ENCODE measurements around the gene CACFD1.

Gene CACFD1

DNA sequence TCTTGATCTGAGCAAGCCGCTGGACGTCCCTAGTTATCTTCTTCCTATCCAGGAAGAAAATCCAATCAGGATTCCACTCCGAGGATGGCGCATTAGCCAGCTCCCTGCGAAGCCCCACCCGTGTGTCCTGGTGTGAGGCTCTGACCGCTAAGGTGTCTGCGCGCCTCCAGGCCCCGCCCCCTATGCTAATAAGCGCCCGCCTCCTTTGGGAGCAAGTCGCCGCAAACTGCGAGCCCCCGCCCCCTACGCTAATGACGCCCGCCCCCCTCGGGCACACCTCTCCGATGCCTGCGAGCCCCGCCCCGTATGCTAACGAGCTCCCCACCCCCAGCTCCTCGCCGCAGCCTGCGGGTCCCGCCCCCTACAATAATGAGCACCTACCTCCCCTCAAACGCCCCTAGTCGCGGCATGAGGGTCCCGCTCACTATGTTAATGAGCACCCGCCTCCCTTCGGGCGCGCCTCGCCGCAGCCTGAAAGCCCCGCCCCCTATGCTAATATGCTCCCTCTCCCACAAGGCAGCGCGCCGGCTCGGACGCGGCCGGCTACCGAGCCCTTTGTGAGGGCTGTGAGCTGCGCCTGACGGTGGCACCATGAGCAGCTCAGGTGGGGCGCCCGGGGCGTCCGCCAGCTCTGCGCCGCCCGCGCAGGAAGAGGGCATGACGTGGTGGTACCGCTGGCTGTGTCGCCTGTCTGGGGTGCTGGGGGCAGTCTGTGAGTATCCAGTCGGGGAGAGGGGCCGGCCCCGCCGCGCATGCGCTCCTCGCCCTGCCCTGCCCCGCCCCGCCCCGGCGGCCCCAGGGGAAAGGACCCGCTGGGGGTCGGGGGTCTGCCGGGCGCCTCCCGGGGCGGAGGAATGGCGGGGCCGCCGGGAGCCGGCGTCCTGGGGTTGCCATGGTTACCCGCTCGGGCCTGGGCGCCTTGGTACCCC is at the start of gene CACFD1:
CACFD1 (plus strand) TSS at position 503 of the 929 bp plus-strand sequence; CDS start at position 592, 89 bp downstream.
- Histone ChIP-seq H3K4me3 (ENCODE audit: low read depth in 1 of 2, low read length in 2 of 2) (peak within 1 kb of the TSS; percentile 79 to 86), H3K9ac (ENCODE audit: low read depth in 1 of 2, low read length in 2 of 2) (peak within 1 kb of the TSS; percentile 81 to 86), H3K27me3 (ENCODE audit: control insufficient read depth in 1 of 2, insufficient read depth in 2 of 2, low read length in 2 of 2) (no peaks in the 10 kb centered on the region), H3K9me3 (ENCODE audit: control insufficient read depth in 1 of 2, low read length in 2 of 2) (no peaks in the 10 kb centered on the region), H3K27ac (ENCODE audit: low read depth, low read length) (peak within 1 kb of the TSS; percentile 98), H3K4me1 (ENCODE audit: control insufficient read depth in 1 of 2, insufficient read depth in 2 of 2, low read length in 2 of 2) (peaks cover 20 to 21% of the 10 kb centered on the region in 2 donors), H3K36me3 (ENCODE audit: control insufficient read depth in 1 of 2, insufficient read depth in 2 of 2, low read length in 2 of 2) (peaks cover 0 to 9% of the 10 kb centered on the region in 2 donors)

DNA sequence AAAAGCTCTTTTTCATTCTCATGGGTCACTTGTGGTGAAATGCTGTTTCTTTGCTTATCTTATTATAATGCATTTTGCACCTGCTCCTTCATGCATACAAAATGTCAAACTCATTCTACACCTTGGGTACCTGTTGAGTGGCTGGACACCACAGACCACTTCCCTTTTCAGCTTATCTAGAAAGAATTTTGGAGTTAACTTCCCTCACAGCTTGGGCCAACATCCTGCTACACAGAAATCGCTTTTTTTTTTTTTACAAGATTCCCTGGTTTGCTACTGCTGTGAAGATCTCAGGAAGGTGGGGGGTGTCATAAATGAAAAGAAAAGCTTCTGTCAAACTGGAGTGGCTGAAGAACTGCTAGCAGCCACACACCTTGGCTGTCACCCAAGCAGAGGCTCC is 44.6 kb upstream of the CACFD1 start:
- Histone ChIP-seq H3K4me3 (ENCODE audit: low read depth in 1 of 2, low read length in 2 of 2) (no peak overlapping the region), H3K4me1 (ENCODE audit: control insufficient read depth in 1 of 2, insufficient read depth in 2 of 2, low read length in 2 of 2) (peaks cover 15 to 26% of the 10 kb centered on the region in 2 donors), H3K36me3 (ENCODE audit: control insufficient read depth in 1 of 2, insufficient read depth in 2 of 2, low read length in 2 of 2) (peaks cover 19 to 48% of the 10 kb centered on the region in 2 donors), H3K9ac (ENCODE audit: low read depth in 1 of 2, low read length in 2 of 2) (no peak overlapping the region), H3K27me3 (ENCODE audit: control insufficient read depth in 1 of 2, insufficient read depth in 2 of 2, low read length in 2 of 2) (no peaks in the 10 kb centered on the region), H3K9me3 (ENCODE audit: control insufficient read depth in 1 of 2, low read length in 2 of 2) (no peaks in the 10 kb centered on the region), H3K27ac (ENCODE audit: low read depth, low read length) (no peak overlapping the region)

DNA sequence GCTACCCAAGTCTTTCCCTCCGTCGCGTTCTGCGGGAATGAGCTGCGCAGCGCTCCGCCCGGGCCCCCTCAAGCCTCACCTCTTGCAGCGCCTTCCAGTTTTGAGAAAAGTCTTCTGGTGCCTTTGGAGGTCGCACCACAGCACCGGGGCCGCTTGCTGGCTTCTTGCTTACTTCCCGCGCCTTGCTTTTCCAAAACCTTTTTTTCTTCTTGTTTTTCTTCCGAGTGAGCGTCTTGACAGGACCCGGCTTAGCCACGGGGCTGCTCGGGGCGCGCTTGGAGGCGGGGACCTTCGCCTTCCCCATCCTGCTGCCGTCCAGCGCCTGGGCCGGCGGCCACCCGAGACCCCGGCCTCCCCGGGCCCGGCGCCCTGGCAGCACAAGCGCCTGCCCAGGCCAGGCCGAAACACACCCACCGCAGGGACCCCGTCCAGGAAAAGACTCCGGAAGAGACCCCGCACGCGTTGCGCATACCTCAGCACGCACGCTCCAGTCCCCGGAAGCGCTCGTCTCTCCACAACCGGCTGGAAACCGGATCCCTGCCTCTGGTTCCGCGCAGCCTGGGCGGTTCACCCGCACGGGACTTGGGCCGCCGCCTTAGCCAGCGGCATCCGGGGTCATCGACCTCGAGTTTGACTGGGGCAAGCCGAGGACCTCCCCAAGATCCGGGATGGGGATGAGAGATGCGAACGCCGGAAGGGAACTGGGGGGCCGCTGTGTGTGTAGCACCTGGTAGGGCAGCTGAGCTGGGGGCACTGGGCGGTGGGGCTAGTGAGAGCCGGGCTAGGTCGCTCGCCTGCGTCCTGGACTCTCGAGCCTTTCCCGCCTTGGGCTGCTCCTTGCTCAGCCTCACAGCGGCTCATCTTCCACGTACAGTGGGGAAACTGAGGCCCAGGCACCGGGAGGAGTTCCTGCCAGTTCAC is 42.0 kb upstream of the CACFD1 start, which contains the start of gene REXO4:
REXO4 (minus strand) TSS at position 470 of the 921 bp plus-strand sequence; CDS start at position 304, 166 bp downstream.
- H3K4me3 ChIP-seq (ENCODE audit: low read depth in 1 of 2, low read length in 2 of 2): peak within 1 kb of the TSS; percentile 80 to 91
- H3K9me3 ChIP-seq (ENCODE audit: control insufficient read depth in 1 of 2, low read length in 2 of 2): no peaks in the 10 kb centered on the region
- H3K4me1 ChIP-seq (ENCODE audit: control insufficient read depth in 1 of 2, insufficient read depth in 2 of 2, low read length in 2 of 2): peaks cover 21 to 26% of the 10 kb centered on the region in 2 donors
- no peaks in the 10 kb centered on the region for H3K27me3 ChIP-seq (ENCODE audit: control insufficient read depth in 1 of 2, insufficient read depth in 2 of 2, low read length in 2 of 2)
- peaks cover 7 to 23% of the 10 kb centered on the region in 2 donors for H3K36me3 ChIP-seq (ENCODE audit: control insufficient read depth in 1 of 2, insufficient read depth in 2 of 2, low read length in 2 of 2)
- H3K9ac ChIP-seq (ENCODE audit: low read depth in 1 of 2, low read length in 2 of 2): peak within 1 kb of the TSS; percentile 72 to 81
- H3K27ac ChIP-seq (ENCODE audit: low read depth, low read length): peak within 1 kb of the TSS; percentile 86

DNA sequence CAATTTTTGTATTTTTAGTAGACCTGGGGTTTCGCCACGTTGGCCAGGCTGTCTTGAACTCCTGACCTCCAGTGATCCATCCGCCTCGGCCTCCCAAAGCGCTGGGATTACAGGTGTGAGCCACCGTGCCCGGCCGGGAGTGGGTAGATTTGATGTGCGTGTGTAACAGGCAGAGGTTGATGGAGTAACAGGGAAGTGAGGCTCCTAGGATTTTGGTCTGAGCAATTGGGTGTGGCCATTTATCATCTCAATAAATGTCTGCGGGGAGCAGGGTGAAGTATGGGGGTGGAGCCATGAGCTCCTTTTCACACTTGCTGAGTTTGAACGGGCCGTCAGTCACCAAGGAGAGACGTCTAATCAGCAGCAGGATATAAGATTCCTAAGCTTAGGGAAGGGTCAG is 40.8 kb upstream of the CACFD1 start:
- H3K27me3 ChIP-seq (ENCODE audit: control insufficient read depth in 1 of 2, insufficient read depth in 2 of 2, low read length in 2 of 2): no peaks in the 10 kb centered on the region
- no peaks in the 10 kb centered on the region for H3K9me3 ChIP-seq (ENCODE audit: control insufficient read depth in 1 of 2, low read length in 2 of 2)
- H3K27ac ChIP-seq (ENCODE audit: low read depth, low read length): peak overlapping the region; percentile 55
- H3K4me3 ChIP-seq (ENCODE audit: low read depth in 1 of 2, low read length in 2 of 2): peak overlapping the region; percentile 5 to 91
- H3K36me3 ChIP-seq (ENCODE audit: control insufficient read depth in 1 of 2, insufficient read depth in 2 of 2, low read length in 2 of 2): peaks cover 6 to 12% of the 10 kb centered on the region in 2 donors
- peaks cover 21 to 26% of the 10 kb centered on the region in 2 donors for H3K4me1 ChIP-seq (ENCODE audit: control insufficient read depth in 1 of 2, insufficient read depth in 2 of 2, low read length in 2 of 2)
- peak overlapping the region in 1 of 2 donors; percentile 72 for H3K9ac ChIP-seq (ENCODE audit: low read depth in 1 of 2, low read length in 2 of 2)

DNA sequence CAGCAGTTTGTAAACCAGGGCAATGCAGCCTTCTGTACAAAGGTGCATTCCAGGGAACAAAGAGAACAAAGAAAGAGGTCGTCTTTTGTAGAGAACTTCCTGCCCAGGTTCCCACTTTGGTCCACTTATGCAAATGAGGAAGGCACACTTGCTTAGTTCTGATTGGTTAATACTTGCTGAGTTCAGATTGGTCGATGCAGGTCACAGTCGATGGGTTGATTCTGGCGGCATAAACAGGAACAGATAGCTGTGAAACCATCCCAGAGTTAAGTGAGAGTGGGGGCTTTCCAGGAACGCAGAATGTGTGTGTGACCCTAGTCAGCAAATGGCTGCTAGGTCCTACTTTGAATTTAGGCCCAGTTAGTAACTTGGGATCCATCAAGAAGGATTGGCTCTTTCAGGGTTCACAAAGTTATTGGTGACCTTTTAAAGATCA is 39.4 kb upstream of the CACFD1 start:
- H3K27me3 ChIP-seq (ENCODE audit: control insufficient read depth in 1 of 2, insufficient read depth in 2 of 2, low read length in 2 of 2): no peaks in the 10 kb centered on the region

DNA sequence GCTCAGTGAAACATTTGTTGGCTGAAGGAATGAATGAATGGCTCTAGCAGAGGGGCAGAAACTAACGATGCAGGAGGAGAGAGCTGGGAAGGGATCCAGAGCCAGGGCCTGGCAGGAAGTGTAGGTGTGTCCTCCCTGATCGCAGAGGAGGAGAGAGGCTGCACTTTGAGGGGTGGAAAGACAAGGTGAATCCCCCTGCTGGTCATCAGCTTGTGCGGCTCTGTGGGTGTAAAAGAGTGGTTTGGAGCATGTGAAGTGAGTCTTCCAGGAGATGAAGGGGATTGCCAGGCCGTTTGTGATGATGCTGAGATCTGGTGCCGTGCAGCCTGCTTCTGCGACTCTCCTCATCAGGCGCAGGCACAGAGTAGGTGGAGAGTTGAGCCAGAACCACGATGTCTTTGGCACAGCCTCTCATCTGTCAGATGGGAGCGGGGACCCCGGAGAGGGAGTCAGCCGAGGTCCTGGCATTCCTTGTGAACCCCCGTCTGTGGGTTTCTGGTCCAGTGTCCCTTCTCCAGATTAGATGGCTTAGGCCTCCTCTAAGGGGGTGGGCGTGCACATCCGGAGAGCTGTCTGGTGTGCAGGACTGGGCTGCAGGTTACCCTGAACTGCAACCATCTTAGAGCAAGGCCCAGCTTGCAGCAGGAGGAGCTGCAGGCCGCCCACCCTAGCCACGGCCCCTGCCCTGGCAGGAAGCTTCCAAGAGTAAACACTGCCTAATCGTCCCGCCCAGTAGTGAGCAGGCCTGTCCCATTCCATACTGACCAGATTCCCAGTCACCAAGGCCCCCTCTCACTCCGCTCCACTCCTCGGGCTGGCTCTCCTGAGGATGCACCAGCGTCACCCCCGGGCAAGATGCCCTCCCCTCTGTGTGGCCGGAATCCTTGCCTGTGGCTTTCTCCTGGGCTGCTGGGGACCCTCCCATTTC is 37.9 kb upstream of the CACFD1 start, which contains the start of gene ADAMTS13:
ADAMTS13 (plus strand) TSS at position 753 of the 928 bp plus-strand sequence; CDS start at position 830, 77 bp downstream.
- Histone ChIP-seq H3K27ac (ENCODE audit: low read depth, low read length) (no peak within 1 kb of the TSS), H3K27me3 (ENCODE audit: control insufficient read depth in 1 of 2, insufficient read depth in 2 of 2, low read length in 2 of 2) (no peaks in the 10 kb centered on the region), H3K36me3 (ENCODE audit: control insufficient read depth in 1 of 2, insufficient read depth in 2 of 2, low read length in 2 of 2) (no peaks in the 10 kb centered on the region), H3K9ac (ENCODE audit: low read depth in 1 of 2, low read length in 2 of 2) (no peak within 1 kb of the TSS), H3K4me1 (ENCODE audit: control insufficient read depth in 1 of 2, insufficient read depth in 2 of 2, low read length in 2 of 2) (peaks cover 18 to 21% of the 10 kb centered on the region in 2 donors), H3K9me3 (ENCODE audit: control insufficient read depth in 1 of 2, low read length in 2 of 2) (no peaks in the 10 kb centered on the region), H3K4me3 (ENCODE audit: low read depth in 1 of 2, low read length in 2 of 2) (no peak within 1 kb of the TSS)

More for the DNA sequence above, 39.4 kb upstream of the CACFD1 start:
- Histone ChIP-seq H3K9ac (ENCODE audit: low read depth in 1 of 2, low read length in 2 of 2) (no peak overlapping the region), H3K4me1 (ENCODE audit: control insufficient read depth in 1 of 2, insufficient read depth in 2 of 2, low read length in 2 of 2) (peaks cover 21 to 26% of the 10 kb centered on the region in 2 donors), H3K4me3 (ENCODE audit: low read depth in 1 of 2, low read length in 2 of 2) (no peak overlapping the region), H3K27ac (ENCODE audit: low read depth, low read length) (no peak overlapping the region), H3K36me3 (ENCODE audit: control insufficient read depth in 1 of 2, insufficient read depth in 2 of 2, low read length in 2 of 2) (no peaks in the 10 kb centered on the region), H3K9me3 (ENCODE audit: control insufficient read depth in 1 of 2, low read length in 2 of 2) (no peaks in the 10 kb centered on the region)

DNA sequence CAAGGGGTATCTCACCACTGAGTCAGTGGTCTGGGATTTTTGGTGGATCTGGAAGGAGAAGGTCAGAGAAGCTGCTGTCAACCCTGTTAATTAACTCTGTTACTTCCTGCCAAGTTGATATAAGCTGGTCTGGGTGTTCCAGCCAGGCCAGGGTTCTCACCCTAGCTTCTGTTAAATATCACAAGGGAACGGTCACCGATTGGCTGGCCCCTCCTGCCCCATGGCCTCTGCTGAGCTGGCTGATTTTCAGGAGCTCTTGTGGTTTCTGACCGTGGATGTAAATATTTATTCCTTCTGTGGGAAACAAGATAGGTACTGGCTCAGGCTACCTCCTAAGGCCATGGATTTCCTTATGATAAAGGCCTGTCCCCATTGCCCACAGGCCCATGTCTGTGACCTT is 36.6 kb upstream of the CACFD1 start:
- Histone ChIP-seq H3K27ac (ENCODE audit: low read depth, low read length) (no peak overlapping the region), H3K36me3 (ENCODE audit: control insufficient read depth in 1 of 2, insufficient read depth in 2 of 2, low read length in 2 of 2) (no peaks in the 10 kb centered on the region), H3K4me3 (ENCODE audit: low read depth in 1 of 2, low read length in 2 of 2) (no peak overlapping the region), H3K9me3 (ENCODE audit: control insufficient read depth in 1 of 2, low read length in 2 of 2) (no peaks in the 10 kb centered on the region), H3K27me3 (ENCODE audit: control insufficient read depth in 1 of 2, insufficient read depth in 2 of 2, low read length in 2 of 2) (peaks cover 3 to 6% of the 10 kb centered on the region in 2 donors), H3K4me1 (ENCODE audit: control insufficient read depth in 1 of 2, insufficient read depth in 2 of 2, low read length in 2 of 2) (peaks cover 16 to 25% of the 10 kb centered on the region in 2 donors), H3K9ac (ENCODE audit: low read depth in 1 of 2, low read length in 2 of 2) (no peak overlapping the region)

DNA sequence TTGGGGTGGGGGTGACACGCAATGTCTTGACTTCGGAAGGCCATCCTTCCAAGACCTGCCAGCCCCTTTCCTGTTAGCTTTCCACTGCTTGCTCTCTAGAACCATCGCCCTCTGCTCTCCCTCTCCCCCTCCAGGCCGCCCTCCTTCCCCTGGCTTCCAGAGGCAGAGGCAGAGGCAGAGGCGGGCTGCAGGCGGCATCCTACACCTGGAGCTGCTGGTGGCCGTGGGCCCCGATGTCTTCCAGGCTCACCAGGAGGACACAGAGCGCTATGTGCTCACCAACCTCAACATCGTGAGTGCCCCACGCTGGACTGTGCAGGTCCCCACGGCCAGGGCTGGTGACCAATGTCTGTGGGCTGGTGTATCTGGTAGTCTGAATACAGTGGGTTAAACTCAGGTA is 35.6 kb upstream of the CACFD1 start:
- Histone ChIP-seq H3K9me3 (ENCODE audit: control insufficient read depth in 1 of 2, low read length in 2 of 2) (no peaks in the 10 kb centered on the region), H3K4me3 (ENCODE audit: low read depth in 1 of 2, low read length in 2 of 2) (no peak overlapping the region)

DNA sequence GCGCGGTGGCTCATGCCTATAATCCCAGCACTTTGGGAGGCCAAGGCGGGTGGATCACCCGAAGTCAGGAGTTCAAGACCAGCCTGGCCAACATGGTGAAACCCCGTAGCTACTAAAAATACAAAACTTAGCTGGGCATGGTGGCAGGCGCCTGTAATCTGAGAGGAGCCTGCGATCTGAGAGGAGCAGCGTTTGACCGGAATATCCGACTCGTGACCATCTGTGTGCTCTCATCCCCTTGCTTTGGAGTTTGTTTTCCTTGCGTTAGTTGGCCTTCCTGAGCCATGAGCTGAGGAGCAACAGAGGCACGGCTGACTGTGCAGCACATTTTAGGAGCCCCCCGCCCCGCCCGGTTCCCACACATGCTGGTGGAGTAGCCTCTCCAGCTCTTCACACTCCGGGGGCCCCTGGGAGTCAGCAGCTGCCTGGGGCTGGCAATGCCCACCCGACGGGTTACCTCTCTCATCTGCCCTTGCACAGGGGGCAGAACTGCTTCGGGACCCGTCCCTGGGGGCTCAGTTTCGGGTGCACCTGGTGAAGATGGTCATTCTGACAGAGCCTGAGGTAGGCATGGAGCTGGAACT is 34.6 kb upstream of the CACFD1 start:
- Histone ChIP-seq H3K9me3 (ENCODE audit: control insufficient read depth in 1 of 2, low read length in 2 of 2) (no peaks in the 10 kb centered on the region), H3K4me3 (ENCODE audit: low read depth in 1 of 2, low read length in 2 of 2) (no peak overlapping the region), H3K4me1 (ENCODE audit: control insufficient read depth in 1 of 2, insufficient read depth in 2 of 2, low read length in 2 of 2) (peaks cover 6 to 21% of the 10 kb centered on the region in 2 donors), H3K27ac (ENCODE audit: low read depth, low read length) (no peak overlapping the region), H3K9ac (ENCODE audit: low read depth in 1 of 2, low read length in 2 of 2) (no peak overlapping the region), H3K27me3 (ENCODE audit: control insufficient read depth in 1 of 2, insufficient read depth in 2 of 2, low read length in 2 of 2) (peaks cover 4 to 6% of the 10 kb centered on the region in 2 donors), H3K36me3 (ENCODE audit: control insufficient read depth in 1 of 2, insufficient read depth in 2 of 2, low read length in 2 of 2) (no peaks in the 10 kb centered on the region)

More for the DNA sequence above, 35.6 kb upstream of the CACFD1 start:
- peaks cover 4 to 6% of the 10 kb centered on the region in 2 donors for H3K27me3 ChIP-seq (ENCODE audit: control insufficient read depth in 1 of 2, insufficient read depth in 2 of 2, low read length in 2 of 2)
- H3K27ac ChIP-seq (ENCODE audit: low read depth, low read length): no peak overlapping the region
- no peaks in the 10 kb centered on the region for H3K36me3 ChIP-seq (ENCODE audit: control insufficient read depth in 1 of 2, insufficient read depth in 2 of 2, low read length in 2 of 2)
- H3K9ac ChIP-seq (ENCODE audit: low read depth in 1 of 2, low read length in 2 of 2): no peak overlapping the region
- H3K4me1 ChIP-seq (ENCODE audit: control insufficient read depth in 1 of 2, insufficient read depth in 2 of 2, low read length in 2 of 2): peaks cover 10 to 25% of the 10 kb centered on the region in 2 donors
